OCI-LY1 (cell line): Measurements from ENCODE around the gene LRRC59.
"Not testable (repeated sequence)": the region's sequence is repeated elsewhere in the genome, so short reads cannot be mapped to it uniquely, and the experiment has no call there.

ENCODE experiments used
- H2AFZ ChIP-seq: fragments of 200-600 bp; sonication (generic), shearing (Covaris generic); 2 replicates; pipeline ENCODE4 v1.6.0; 2014; ENCODE audit warnings: antibody characterized with exemption, mild to moderate bottlenecking, low read length
- H3F3A ChIP-seq: fragments of 200-600 bp; sonication (generic), shearing (Covaris generic); 2 replicates; pipeline ENCODE4 v1.6.0; 2014; ENCODE audit warnings: mild to moderate bottlenecking, antibody characterized with exemption, low read length, moderate library complexity; ENCODE audit not compliant: insufficient read depth
- H3K27ac ChIP-seq: fragments of 200-600 bp; sonication (generic); 2 replicates; pipeline ENCODE4 v1.5.1; 2014; ENCODE audit warnings: low read length, mixed run types, mild to moderate bottlenecking, low read depth; ENCODE audit not compliant: poor library complexity, severe bottlenecking
- H3K27me3 ChIP-seq: fragments of 200-600 bp; sonication (generic); 2 replicates; pipeline ENCODE4 v1.6.0; 2014; ENCODE audit warnings: antibody characterized with exemption, mild to moderate bottlenecking, low read length, moderate library complexity; ENCODE audit not compliant: insufficient read depth
- H3K36me3 ChIP-seq: fragments of 200-600 bp; sonication (generic); 2 replicates; pipeline ENCODE4 v1.6.1; 2014; ENCODE audit warnings: mild to moderate bottlenecking, antibody characterized with exemption, low read length, moderate library complexity, mixed read lengths; ENCODE audit not compliant: insufficient read depth
- H3K4me1 ChIP-seq: fragments of 200-600 bp; sonication (generic); 2 replicates; pipeline ENCODE4 v1.5.1; 2014; ENCODE audit warnings: mild to moderate bottlenecking, low read length, moderate library complexity; ENCODE audit not compliant: insufficient read depth, severe bottlenecking
- H3K4me2 ChIP-seq: fragments of 200-600 bp; sonication (generic), shearing (Covaris generic); 2 replicates; pipeline ENCODE4 v1.6.1; 2014; ENCODE audit warnings: low read length
- H3K4me3 ChIP-seq: fragments of 200-600 bp; sonication (generic); 2 replicates; pipeline ENCODE4 v1.5.1; 2014; ENCODE audit warnings: low read length, low read depth, mild to moderate bottlenecking, mixed read lengths; ENCODE audit not compliant: poor library complexity, severe bottlenecking
- H3K79me2 ChIP-seq: fragments of 200-600 bp; shearing (Covaris generic); 2 replicates; pipeline ENCODE4 v1.6.1; 2016; ENCODE audit warnings: mixed run types, low read length, mixed read lengths; ENCODE audit not compliant: insufficient read depth
- H3K9ac ChIP-seq: fragments of 200-600 bp; sonication (generic), shearing (Covaris generic); 2 replicates; pipeline ENCODE4 v1.6.1; 2014; ENCODE audit warnings: mild to moderate bottlenecking, low read length, mixed read lengths
- H3K9me2 ChIP-seq: fragments of 200-600 bp; sonication (generic), shearing (Covaris generic); 2 replicates; pipeline ENCODE4 v1.6.1; 2014; ENCODE audit warnings: low read depth, mild to moderate bottlenecking, low read length, mixed read lengths
- H3K9me3 ChIP-seq: fragments of 200-600 bp; shearing (Covaris generic); 2 replicates; pipeline ENCODE4 v1.6.1; 2014; ENCODE audit warnings: low read length, mixed read lengths
- H4K20me1 ChIP-seq: fragments of 200-600 bp; sonication (generic), shearing (Covaris generic); 2 replicates; pipeline ENCODE4 v1.6.0; 2016; ENCODE audit warnings: mild to moderate bottlenecking, low read length; ENCODE audit not compliant: insufficient read depth
- EZH2 ChIP-seq: fragments of 200-600 bp; sonication (generic), shearing (Covaris generic); IDR thresholded peaks from 2 replicates; pipeline ENCODE4 v1.8.0; 2017; ENCODE audit warnings: borderline replicate concordance, mixed run types, mild to moderate bottlenecking, antibody characterized with exemption, low read length, moderate library complexity, mixed read lengths
- TF ChIP-seq, protein P1 (sequence below): fragments of 200-600 bp; sonication (generic), shearing (Covaris generic); IDR thresholded peaks from 2 replicates; pipeline ENCODE4 v1.5.1; 2017; ENCODE audit warnings: mild to moderate bottlenecking, antibody characterized with exemption, low read length, moderate library complexity, mixed read lengths

Gene LRRC59

DNA sequence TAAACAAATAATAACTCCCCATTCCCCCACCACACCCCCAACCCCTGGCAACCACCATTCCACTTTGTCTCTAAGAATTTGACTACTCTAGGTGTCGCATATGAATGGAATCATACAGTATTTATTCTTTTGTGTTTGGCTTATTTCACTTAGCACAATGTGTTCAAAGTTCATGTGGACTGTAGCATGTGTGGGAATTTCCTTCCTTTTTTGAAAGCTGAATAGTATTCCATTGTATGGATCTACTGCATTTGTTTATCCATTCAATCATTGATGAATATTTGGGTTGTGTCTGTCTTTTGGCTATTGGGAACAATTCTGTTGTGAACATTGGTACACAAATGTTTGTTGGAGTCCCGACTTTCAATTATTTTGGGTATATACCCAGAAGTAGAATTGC, 25.4 kb upstream of the LRRC59 start:
- no peaks in the 10 kb centered on the region for H3K79me2 ChIP-seq
- no peaks in the 10 kb centered on the region for H3K27me3 ChIP-seq
- no peak overlapping the region for H2AFZ ChIP-seq
- no peak overlapping the region for H3K9ac ChIP-seq
- H3F3A ChIP-seq, result no peaks in the 10 kb centered on the region
- no peaks in the 10 kb centered on the region for H3K9me3 ChIP-seq
- no peak overlapping the region for H3K4me3 ChIP-seq
- no peaks in the 10 kb centered on the region for H3K36me3 ChIP-seq
- no peaks in the 10 kb centered on the region for H3K9me2 ChIP-seq
- H3K27ac ChIP-seq, result no peak overlapping the region
- no peaks in the 10 kb centered on the region for H4K20me1 ChIP-seq
- no peak for TF ChIP-seq EZH2
- TF ChIP-seq, protein P1, sequence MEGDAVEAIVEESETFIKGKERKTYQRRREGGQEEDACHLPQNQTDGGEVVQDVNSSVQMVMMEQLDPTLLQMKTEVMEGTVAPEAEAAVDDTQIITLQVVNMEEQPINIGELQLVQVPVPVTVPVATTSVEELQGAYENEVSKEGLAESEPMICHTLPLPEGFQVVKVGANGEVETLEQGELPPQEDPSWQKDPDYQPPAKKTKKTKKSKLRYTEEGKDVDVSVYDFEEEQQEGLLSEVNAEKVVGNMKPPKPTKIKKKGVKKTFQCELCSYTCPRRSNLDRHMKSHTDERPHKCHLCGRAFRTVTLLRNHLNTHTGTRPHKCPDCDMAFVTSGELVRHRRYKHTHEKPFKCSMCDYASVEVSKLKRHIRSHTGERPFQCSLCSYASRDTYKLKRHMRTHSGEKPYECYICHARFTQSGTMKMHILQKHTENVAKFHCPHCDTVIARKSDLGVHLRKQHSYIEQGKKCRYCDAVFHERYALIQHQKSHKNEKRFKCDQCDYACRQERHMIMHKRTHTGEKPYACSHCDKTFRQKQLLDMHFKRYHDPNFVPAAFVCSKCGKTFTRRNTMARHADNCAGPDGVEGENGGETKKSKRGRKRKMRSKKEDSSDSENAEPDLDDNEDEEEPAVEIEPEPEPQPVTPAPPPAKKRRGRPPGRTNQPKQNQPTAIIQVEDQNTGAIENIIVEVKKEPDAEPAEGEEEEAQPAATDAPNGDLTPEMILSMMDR, result no peak
- no peak overlapping the region for H3K4me2 ChIP-seq
- peaks cover 32% of the 10 kb centered on the region for H3K4me1 ChIP-seq

DNA sequence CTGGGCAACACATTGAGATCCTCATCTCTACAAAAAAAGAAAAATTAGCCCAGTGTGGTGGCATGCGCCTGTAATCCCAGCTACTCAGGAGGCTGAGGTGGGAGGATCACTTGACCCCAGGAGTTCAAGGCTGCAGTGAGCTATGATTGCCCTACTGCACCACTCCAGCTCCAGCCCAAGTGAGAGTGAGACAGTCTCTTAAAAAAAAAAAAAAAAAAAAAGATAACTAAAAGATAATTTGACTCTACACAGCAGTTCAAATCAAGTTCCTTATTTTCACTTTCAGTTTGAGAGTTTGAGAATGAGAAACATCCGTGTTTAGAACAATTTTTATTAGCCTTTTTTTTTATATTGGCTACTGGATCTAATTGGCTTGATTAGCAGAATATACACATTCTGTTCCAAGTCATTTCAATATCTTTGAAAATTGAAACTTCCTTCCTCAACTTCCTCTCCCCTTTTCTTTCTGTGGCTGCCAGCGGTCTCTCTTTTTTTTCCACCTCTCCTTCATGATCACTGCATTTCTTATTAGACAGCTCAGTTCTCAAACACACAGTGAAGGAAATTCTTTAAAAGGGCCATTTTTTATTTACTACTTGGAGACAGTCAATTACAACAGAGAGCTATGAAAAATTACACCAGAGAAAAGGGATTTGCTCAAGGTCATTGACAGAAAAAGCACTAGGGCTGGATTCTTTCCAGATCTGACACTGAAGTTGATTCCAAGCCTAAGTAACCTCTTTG, 24.2 kb upstream of the LRRC59 start:
- no peaks in the 10 kb centered on the region for H3K36me3 ChIP-seq
- H3K4me3 ChIP-seq, result peak overlapping the region; percentile 38
- no peaks in the 10 kb centered on the region for H3K9me2 ChIP-seq
- peak overlapping the region; percentile 97 for H2AFZ ChIP-seq
- peak overlapping the region; percentile 33 for H3K9ac ChIP-seq
- TF ChIP-seq, protein P1, result no peak
- no peak for TF ChIP-seq EZH2
- no peaks in the 10 kb centered on the region for H3K79me2 ChIP-seq
- peaks cover 21% of the 10 kb centered on the region for H3K4me1 ChIP-seq
- peak overlapping the region; percentile 50 for H3K27ac ChIP-seq
- H4K20me1 ChIP-seq, result no peaks in the 10 kb centered on the region
- H3F3A ChIP-seq, result no peaks in the 10 kb centered on the region
- peak overlapping the region; percentile 66 for H3K4me2 ChIP-seq
- no peaks in the 10 kb centered on the region for H3K27me3 ChIP-seq
- H3K9me3 ChIP-seq, result no peaks in the 10 kb centered on the region

DNA sequence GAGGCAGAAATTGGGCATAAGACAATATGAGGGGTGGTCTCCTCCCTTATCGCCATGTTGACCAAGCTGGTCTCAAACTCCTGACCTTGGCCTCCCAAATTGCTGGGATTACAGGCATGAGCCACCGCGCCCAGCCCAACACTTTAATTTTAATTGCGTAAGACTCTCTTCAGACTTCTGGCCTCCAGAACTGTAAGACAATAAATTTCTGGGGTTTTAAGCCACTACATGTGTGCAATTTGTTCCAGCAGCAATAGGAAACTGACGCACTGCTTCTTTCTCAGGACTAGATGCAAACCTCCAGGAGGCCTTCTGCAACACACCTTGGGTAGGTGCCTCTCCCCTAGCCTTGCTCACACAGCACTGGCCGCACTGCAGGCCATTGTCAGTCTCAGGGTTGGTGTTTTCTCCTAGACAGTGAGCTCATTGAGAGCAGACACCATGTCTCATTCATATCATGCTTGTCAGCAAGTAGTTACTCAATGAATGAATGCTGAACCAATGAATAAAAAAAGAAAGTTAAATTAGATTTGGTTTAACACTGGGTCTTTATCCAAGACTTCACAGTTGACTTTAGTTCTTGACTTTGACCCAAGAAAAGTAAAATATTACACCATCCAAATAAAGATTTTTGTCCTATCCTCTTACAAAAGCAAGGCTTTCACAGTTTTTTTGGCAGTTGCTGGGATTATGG, 23.2 kb upstream of the LRRC59 start:
- Histone ChIP-seq H2AFZ (no peak overlapping the region), H3K4me2 (peak overlapping the region; percentile 66; the same call in 1 of the 2 replicates)
- TF ChIP-seq EZH2, result no peak
- TF ChIP-seq, protein P1, result no peak

DNA sequence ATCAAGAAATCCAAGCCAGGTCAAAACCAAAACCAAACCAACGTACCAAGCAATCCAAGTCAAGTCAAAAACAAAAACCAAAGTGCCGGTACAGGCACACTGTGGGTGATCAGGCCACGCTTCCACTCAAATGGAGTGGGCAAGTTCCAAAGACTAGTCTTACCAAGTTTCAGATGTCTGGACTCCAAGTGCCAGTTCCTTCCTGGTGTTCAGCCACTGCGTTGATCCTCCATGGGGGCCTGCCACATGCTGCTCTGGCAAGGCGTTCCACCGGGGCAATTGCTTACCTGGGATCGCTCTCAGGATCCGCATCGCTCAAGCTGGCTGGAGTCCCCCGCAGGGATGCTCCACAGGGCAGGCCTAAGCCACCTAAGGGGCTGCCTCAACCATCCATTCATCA, 22.3 kb upstream of the LRRC59 start:
- not testable (repeated sequence) for H3K4me2 ChIP-seq, H2AFZ ChIP-seq, H3K36me3 ChIP-seq

More for the DNA sequence above, 23.2 kb upstream of the LRRC59 start:
- Histone ChIP-seq H3K27ac (no peak overlapping the region), H3K36me3 (no peaks in the 10 kb centered on the region), H3K4me3 (no peak overlapping the region), H3K9me2 (no peaks in the 10 kb centered on the region), H4K20me1 (no peaks in the 10 kb centered on the region), H3F3A (no peaks in the 10 kb centered on the region), H3K4me1 (peaks cover 16% of the 10 kb centered on the region), H3K9me3 (no peaks in the 10 kb centered on the region), H3K79me2 (no peaks in the 10 kb centered on the region), H3K9ac (no peak overlapping the region), H3K27me3 (no peaks in the 10 kb centered on the region)

More for the DNA sequence above, 22.3 kb upstream of the LRRC59 start:
- H3K4me3 ChIP-seq, H3K9me3 ChIP-seq, H3K27ac ChIP-seq, H3F3A ChIP-seq, H3K9me2 ChIP-seq, H4K20me1 ChIP-seq, H3K9ac ChIP-seq, H3K27me3 ChIP-seq, H3K79me2 ChIP-seq: not testable (repeated sequence)
- peaks cover 11% of the 10 kb centered on the region for H3K4me1 ChIP-seq
